HepG2 (cell line): ENCODE results near the gene HACD2. TPM values are rescaled to one million over a fixed set of nuclear protein-coding genes. Genes with fewer than 3 reads are reported as not detected.
A peak's percentile ranks its signal among the peaks of the same experiment; 100 is the strongest.

ENCODE experiments used
- ATAD3A ChIP-seq: sonication (generic); formaldehyde crosslinking; IDR thresholded peaks from 2 replicates; pipeline ENCODE4 v1.4.0; 2020; ENCODE audit warnings: missing genetic modification reagents
- ETS1 ChIP-seq: sonication (generic); formaldehyde crosslinking; IDR thresholded peaks from 2 replicates; pipeline ENCODE4 v1.4.0; 2020; ENCODE audit warnings: missing genetic modification reagents
- KLF9 ChIP-seq: IDR thresholded peaks from 2 replicates; pipeline ENCODE4 v1.6.1; 2016; ENCODE audit warnings: low read depth
- PCBP2 ChIP-seq: fragments of 200-400 bp; formaldehyde crosslinking; optimal IDR thresholded peaks from 2 replicates; pipeline ENCODE3; 2018; ENCODE audit warnings: low read length, low read depth; ENCODE audit not compliant: poor library complexity, severe bottlenecking
- RBAK ChIP-seq: sonication (generic); formaldehyde crosslinking; IDR thresholded peaks from 2 replicates; pipeline ENCODE4 v1.5.1; 2020; ENCODE audit warnings: mild to moderate bottlenecking, missing genetic modification reagents
- REST ChIP-seq, 2 experiments: IDR thresholded peaks; 2 replicates each; pipeline ENCODE4 v1.6.1; 2011 to 2012; ENCODE audit warnings: low read length in 2 of 2, borderline replicate concordance in 1 of 2, low read depth in 1 of 2, mild to moderate bottlenecking in 1 of 2, moderate library complexity in 1 of 2
- RFX3 ChIP-seq: IDR thresholded peaks from 2 replicates; pipeline ENCODE4 v1.6.1; 2016; ENCODE audit warnings: missing biosample characterization, missing genetic modification reagents
- SRSF4 ChIP-seq: fragments of 200-400 bp; formaldehyde crosslinking; IDR thresholded peaks from one replicate; pipeline ENCODE4 v1.6.1; 2018; ENCODE audit warnings: mild to moderate bottlenecking, low read depth, low read length, moderate library complexity; ENCODE audit not compliant: poor library complexity, severe bottlenecking
- STAT6 ChIP-seq: sonication (generic); formaldehyde crosslinking; IDR thresholded peaks from 2 replicates; pipeline ENCODE4 v1.4.0; 2020; ENCODE audit warnings: missing genetic modification reagents, mild to moderate bottlenecking, borderline replicate concordance
- THAP8 ChIP-seq: sonication (generic); formaldehyde crosslinking; IDR thresholded peaks from 2 replicates; pipeline ENCODE4 v1.5.1; 2020; ENCODE audit warnings: missing genetic modification reagents, mild to moderate bottlenecking, borderline replicate concordance
- ZFP41 ChIP-seq: sonication (generic); formaldehyde crosslinking; IDR thresholded peaks from 2 replicates; pipeline ENCODE4 v1.4.0; 2020; ENCODE audit warnings: mild to moderate bottlenecking, missing genetic modification reagents, borderline replicate concordance
- ZNF17 ChIP-seq: sonication (generic); formaldehyde crosslinking; IDR thresholded peaks from 2 replicates; pipeline ENCODE4 v1.5.0; 2020; ENCODE audit warnings: mild to moderate bottlenecking, missing genetic modification reagents
- ZNF180 ChIP-seq: sonication (generic); formaldehyde crosslinking; IDR thresholded peaks from 2 replicates; pipeline ENCODE4 v1.4.0; 2020; ENCODE audit warnings: low read depth, missing genetic modification reagents, borderline replicate concordance
- ZNF281 ChIP-seq: sonication (generic); formaldehyde crosslinking; IDR thresholded peaks from 2 replicates; pipeline ENCODE4 v1.4.0; 2020; ENCODE audit warnings: missing genetic modification reagents, borderline replicate concordance
- ZNF296 ChIP-seq: sonication (generic); formaldehyde crosslinking; conservative IDR thresholded peaks from 2 replicates; pipeline ENCODE4 v1.5.0; 2020; ENCODE audit warnings: mild to moderate bottlenecking, missing genetic modification reagents
- ZNF841 ChIP-seq: sonication (generic); formaldehyde crosslinking; IDR thresholded peaks from 2 replicates; pipeline ENCODE4 v1.8.1; 2023; ENCODE audit warnings: missing genetic modification reagents, borderline replicate concordance
- polyA plus RNA-seq, 8 experiments: library from polyadenylated mRNA; depleted of rRNA in 3 of 8; stranded (reverse) in 7 of 8; unstranded in 1 of 8; fragments of >200 nt; fragmentation: Illumina TruSeq in 4 of 8; extraction: Trizol in 4 of 8; gene quantifications; 2 replicates each; pipeline versions ENCODE4 v1.2.1 to v1.2.3, GENCODE V29; 2011 to 2016; ENCODE audit warnings: low read depth in 4 of 8, missing spikeins in 1 of 8, mixed read lengths in 1 of 8; ENCODE audit not compliant: insufficient read depth in 1 of 8
- total RNA-seq, 5 experiments: library from RNA; depleted of rRNA; stranded (reverse); fragments of >200 nt; fragmentation: Illumina TruSeq; extraction: Trizol; gene quantifications; 2 replicates each; pipeline ENCODE4 v1.2.3, GENCODE V29; 2016; ENCODE audit warnings: low read depth in 1 of 5

HACD2 gene
- total and polyA plus RNA-seq, 2 of the 13 experiments (the other 11 are each of a cell fraction or from before 2014, with no cell fraction given), result 47.0 to 50.4 TPM

GRCh38 chr3:123584284-123584987 lies 417 bp downstream of the HACD2 start (continued):
- TF ChIP-seq ETS1 (CRISPR knock-in tag) (0 out of 2 replicates have a peak, but pooled peaks have one; percentile 76), ZNF180 (CRISPR knock-in tag) (no peak), RFX3 (no peak; the same call in 1 of the 2 replicates), RBAK (CRISPR knock-in tag) (no peak), PCBP2 (no peak), STAT6 (no peak), ZFP41 (CRISPR knock-in tag) (no peak), ATAD3A (no peak), THAP8 (CRISPR knock-in tag) (no peak), KLF9 (CRISPR knock-in tag) (no peak), SRSF4 (no peak), REST (IDR thresholded peaks at IDR 0.05; ENCODE audit: borderline replicate concordance in 1 of 2, low read depth in 1 of 2, low read length in 2 of 2) (peak in 1 of 2 experiments; percentile 62; a peak in 1 of 4 replicates), ZNF17 (no peak), ZNF841 (CRISPR knock-in tag) (no peak), ZNF281 (CRISPR knock-in tag) (no peak), ZNF296 (CRISPR knock-in tag) (no peak)
